Measurements from ENCODE around the gene CLCN1. TPM values are rescaled to one million over a fixed set of nuclear protein-coding genes. Genes with fewer than 3 reads are reported as not detected.

Gene CLCN1
- total RNA-seq, 1 donor from 2014 or later, result under 0.01 TPM

DNA sequence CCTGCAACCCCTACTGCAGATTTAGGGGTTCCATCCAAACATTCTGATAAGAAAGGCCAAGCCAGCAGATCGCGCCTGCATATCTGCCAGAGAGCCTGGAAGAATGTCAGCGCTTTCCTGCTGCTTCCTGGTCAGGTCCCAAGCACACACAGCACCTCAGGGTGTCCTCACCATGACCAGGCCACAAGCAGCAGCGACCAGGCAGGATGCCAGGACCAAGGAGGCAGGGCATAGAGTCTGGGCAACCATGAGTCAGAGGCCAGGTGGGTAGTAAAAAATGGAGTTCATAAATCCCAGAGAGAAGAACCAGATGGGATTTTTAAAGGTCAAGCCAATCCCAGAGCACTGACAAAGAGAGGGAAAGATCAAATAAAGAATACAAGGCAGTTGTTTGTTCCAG, 52.1 kb downstream of the CLCN1 start:
- DNase-seq, result no peak

GRCh38 chr7:143368387-143368786, 52.5 kb downstream of the CLCN1 start:
- DNase-seq, result no peak

- DNase-seq, result no peak
Measured at GRCh38 chr7:143369678-143370651, 54.1 kb downstream of the CLCN1 start.

DNA sequence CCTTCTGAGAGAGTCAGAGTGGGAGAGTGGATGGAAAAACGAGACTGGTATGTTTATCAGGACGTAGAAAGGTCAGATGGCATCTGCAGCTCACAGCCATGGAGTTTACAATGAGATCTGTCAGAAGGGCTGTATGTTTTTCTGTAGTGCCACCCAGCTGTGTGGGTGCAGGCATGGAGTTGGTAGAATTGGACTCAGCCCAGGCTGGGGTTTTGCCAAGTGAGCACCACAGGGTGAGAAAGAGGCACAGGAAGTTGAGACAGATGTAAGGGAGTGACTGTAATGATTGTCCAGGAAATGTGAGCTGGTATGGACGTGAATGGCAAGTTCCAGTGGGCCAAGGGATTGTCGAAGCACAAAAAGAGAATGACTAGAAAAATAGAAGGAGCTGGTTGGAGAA, 56.2 kb downstream of the CLCN1 start:
- DNase-seq, result peak; percentile 81

DNA sequence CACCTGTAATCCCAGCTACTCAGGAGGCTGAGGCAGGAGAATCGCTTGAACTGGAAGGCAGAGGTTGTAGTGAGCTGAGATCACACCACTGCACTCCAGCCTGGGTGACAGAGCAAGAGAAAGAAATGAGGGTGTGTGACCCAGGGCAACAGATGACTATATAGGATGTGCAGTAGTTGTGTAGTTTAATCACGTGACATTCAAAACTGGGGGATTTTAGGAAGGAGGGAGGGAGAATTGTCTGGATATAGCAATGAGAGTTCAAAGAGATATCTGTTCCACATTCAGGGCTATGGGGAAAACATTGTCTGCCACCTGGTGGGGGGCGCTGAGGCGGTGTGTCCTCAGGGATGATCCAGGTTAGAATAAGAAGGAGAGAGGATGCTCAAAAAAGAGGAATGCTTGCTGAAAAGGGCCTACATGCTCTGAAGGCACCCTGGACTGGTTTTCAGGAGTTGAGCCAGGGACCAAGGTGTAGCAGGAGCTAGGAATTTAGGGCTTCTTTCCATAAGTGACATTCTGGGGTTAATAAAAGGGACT, 57.4 kb downstream of the CLCN1 start:
- DNase-seq, result no peak

GRCh38 chr7:143374561-143374960, 58.6 kb downstream of the CLCN1 start:
- no peak for DNase-seq

GRCh38 chr7:143375298-143376034, 59.6 kb downstream of the CLCN1 start:
- DNase-seq, result no peak

- no peak for DNase-seq
Measured at GRCh38 chr7:143376396-143376795, 60.5 kb downstream of the CLCN1 start.

DNA sequence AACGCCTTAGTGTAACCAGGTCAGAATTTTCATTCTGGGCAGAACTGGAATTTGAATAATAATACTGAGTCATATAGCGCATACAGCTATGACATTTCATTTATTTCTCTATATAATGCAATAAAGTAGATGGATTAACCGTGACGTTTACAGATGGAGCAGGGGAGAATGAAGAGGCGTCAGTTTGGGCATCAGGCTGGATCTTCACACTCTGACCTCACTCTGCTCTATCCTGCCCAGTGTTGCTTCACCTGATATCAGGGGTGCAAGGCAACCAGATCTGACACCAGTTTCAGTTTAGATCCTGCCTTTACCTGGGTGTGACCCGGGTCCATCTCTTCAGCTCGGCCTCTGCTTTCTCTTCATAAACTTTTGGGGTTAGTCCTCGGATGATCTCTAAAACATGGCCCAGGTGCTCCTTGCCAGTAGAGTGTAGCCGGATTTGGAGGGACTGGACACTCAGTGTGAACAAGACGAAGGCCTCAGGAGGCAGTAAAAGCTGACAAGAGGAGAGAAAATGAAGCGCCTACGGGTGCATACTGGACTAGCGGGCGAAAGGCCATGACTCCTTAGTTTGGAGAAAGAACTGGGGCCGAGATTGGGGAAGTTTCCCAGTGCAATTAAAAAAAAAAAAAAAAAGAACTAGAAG, 63.8 kb downstream of the CLCN1 start:
- DNase-seq, result no peak

- peak; percentile 65 for DNase-seq
Measured at GRCh38 chr7:143380260-143380645, 64.3 kb downstream of the CLCN1 start.

- DNase-seq, result peak; percentile 82
Measured at GRCh38 chr7:143380646-143381426, 64.9 kb downstream of the CLCN1 start, which contains the start of gene ZYX. Gene ZYX (plus strand): TSS chr7:143381345. CDS start chr7:143381572, 227 bp downstream.

GRCh38 chr7:143381427-143382125, 65.7 kb downstream of the CLCN1 start:
- DNase-seq, result peak; percentile 34

DNA sequence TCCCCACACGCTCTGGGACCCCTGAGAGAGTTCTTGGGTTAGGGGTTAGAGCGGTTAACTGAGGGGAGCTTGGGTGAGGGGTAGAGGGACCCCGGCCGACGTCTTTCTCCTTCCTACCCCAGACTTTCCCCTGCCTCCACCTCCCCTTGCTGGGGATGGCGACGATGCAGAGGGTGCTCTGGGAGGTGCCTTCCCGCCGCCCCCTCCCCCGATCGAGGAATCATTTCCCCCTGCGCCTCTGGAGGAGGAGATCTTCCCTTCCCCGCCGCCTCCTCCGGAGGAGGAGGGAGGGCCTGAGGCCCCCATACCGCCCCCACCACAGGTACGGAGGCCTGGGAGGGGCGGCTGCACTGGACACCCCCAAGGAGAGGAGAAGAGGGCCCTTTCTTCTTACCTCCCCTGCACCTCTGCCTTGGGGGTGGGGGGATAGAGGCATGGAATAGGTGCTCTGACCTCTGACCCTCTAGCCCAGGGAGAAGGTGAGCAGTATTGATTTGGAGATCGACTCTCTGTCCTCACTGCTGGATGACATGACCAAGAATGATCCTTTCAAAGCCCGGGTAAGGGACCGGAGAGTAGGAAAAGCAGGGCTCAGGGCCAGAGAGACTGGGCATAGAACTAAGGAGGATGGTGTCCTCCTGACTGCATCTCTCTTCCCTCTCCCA, 66.3 kb downstream of the CLCN1 start:
- DNase-seq, result no peak

GRCh38 chr7:143382791-143383641, 67.1 kb downstream of the CLCN1 start:
- no peak for DNase-seq

DNA sequence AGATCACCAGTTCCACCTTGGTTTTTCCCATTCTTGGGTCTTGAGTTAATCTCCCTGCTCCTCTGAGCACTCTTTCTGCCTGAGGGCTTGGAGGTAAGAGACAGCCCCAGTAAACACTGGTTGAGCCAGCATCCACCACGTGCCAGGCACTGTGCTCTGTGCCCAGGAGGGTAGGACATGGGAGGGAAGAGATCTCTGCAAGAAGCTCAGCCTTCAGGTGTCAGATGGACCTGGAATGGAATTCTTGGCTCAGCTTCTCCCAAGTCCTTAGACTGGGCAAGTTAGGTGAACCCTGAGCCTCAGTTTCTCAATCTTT, 67.7 kb downstream of the CLCN1 start:
- DNase-seq, result no peak

- DNase-seq, result no peak
Measured at GRCh38 chr7:143384148-143384547, 68.2 kb downstream of the CLCN1 start.

- no peak for DNase-seq
Measured at GRCh38 chr7:143384661-143385631, 69.0 kb downstream of the CLCN1 start.

All from occipital lobe (tissue), 2 donors.